ENCODE data around the gene MGAT4A.

DNA sequence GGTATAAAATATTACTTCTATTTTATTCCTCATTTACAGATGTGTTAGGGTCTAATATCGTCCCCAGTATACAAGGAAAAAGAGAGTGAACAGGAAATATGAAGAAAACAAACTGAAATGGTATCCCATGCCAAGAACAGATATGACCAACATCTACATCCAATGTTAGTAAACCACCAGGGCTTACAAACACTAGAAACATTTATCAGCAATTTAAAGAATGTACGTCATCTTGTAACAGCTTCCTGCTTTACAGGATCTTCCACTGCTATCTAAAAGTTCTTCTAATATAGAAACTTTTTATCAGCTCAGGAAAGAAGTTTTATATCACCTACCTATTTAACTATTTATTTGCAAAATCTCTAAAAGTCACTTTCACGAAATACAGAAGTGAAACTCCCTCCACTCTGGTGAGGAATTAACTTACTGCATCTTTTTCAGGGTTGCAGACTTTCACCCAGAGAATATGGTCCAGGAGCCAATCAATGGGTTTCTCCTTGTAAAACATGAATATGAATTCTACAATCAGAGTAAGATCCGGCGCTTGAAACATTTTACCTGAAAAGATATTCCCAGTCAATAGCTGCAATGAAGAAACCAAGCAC is 87.3 kb downstream of the MGAT4A start:
- TF ChIP-seq, protein P1, sequence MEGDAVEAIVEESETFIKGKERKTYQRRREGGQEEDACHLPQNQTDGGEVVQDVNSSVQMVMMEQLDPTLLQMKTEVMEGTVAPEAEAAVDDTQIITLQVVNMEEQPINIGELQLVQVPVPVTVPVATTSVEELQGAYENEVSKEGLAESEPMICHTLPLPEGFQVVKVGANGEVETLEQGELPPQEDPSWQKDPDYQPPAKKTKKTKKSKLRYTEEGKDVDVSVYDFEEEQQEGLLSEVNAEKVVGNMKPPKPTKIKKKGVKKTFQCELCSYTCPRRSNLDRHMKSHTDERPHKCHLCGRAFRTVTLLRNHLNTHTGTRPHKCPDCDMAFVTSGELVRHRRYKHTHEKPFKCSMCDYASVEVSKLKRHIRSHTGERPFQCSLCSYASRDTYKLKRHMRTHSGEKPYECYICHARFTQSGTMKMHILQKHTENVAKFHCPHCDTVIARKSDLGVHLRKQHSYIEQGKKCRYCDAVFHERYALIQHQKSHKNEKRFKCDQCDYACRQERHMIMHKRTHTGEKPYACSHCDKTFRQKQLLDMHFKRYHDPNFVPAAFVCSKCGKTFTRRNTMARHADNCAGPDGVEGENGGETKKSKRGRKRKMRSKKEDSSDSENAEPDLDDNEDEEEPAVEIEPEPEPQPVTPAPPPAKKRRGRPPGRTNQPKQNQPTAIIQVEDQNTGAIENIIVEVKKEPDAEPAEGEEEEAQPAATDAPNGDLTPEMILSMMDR (IDR thresholded peaks at IDR 0.05), result no peak
- TF ChIP-seq EP300 (IDR thresholded peaks at IDR 0.05), result no peak
- TF ChIP-seq POLR2A (IDR thresholded peaks at IDR 0.05), result no peak
